Measurements from ENCODE around the gene ATP11B. TPM values are rescaled to one million over a fixed set of nuclear protein-coding genes. Genes with fewer than 3 reads are reported as not detected.

Gene ATP11B
- total RNA-seq, 3 donors from 2014 or later = 70.8 to 92.8 (median 77.3) TPM

- Histone ChIP-seq H3K27ac (no peak overlapping the region), H3K27me3 (no peaks in the 10 kb centered on the region), H3K36me3 (no peaks in the 10 kb centered on the region), H3K9me3 (no peaks in the 10 kb centered on the region), H3K4me3 (no peak overlapping the region), H3K4me1 (no peaks in the 10 kb centered on the region)
- intact Hi-C loops (cut with DNase I; ENCODE audit: low total_unique reads) = no loop called here
- TF ChIP-seq CTCF (IDR thresholded peaks at IDR 0.05) = no peak
- TF ChIP-seq POLR2A (IDR thresholded peaks at IDR 0.05) = no peak
- TF ChIP-seq POLR2AphosphoS5 (IDR thresholded peaks at IDR 0.05) = no peak
- DNase-seq (ENCODE audit: low spot score in 2 of 2) = no peak
Observed at GRCh38 chr3:182947888-182948287, 154.6 kb downstream of the ATP11B start.

- intact Hi-C loops (cut with DNase I; ENCODE audit: low total_unique reads) = no loop called here
- Histone ChIP-seq H3K4me3 (no peak overlapping the region), H3K36me3 (no peaks in the 10 kb centered on the region), H3K4me1 (no peaks in the 10 kb centered on the region), H3K27me3 (no peaks in the 10 kb centered on the region), H3K27ac (no peak overlapping the region), H3K9me3 (no peaks in the 10 kb centered on the region)
- TF ChIP-seq POLR2AphosphoS5 (IDR thresholded peaks at IDR 0.05) (no peak), CTCF (IDR thresholded peaks at IDR 0.05) (no peak), POLR2A (IDR thresholded peaks at IDR 0.05) (no peak)
- no peak for DNase-seq (ENCODE audit: low spot score in 2 of 2)
Observed at GRCh38 chr3:182948305-182948704, 155.0 kb downstream of the ATP11B start.

DNA sequence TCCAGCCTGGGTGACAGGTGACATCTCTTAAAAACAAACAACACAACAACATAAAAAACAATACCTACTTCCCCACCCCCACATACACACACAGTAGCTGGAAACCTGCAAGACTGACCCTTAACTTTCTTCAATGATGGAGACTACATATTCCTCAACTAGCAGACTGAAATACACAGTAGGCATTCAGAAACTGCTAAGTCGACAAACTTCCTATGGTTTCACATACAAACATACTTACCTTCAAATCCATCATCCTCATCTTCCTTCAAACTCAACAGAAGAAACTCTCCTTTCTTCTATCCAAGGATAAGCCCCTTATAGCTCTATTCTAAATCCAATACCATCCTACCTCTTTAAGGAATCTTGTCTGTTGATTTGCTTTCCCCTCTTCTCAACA is 156.4 kb downstream of the ATP11B start:
- DNase-seq (ENCODE audit: low spot score in 2 of 2) = no peak
- no peaks in the 10 kb centered on the region for H3K9me3 ChIP-seq
- TF ChIP-seq POLR2AphosphoS5 (IDR thresholded peaks at IDR 0.05) = no peak
- no peak for TF ChIP-seq CTCF (IDR thresholded peaks at IDR 0.05)
- TF ChIP-seq POLR2A (IDR thresholded peaks at IDR 0.05) = no peak
- H3K27ac ChIP-seq = no peak overlapping the region
- H3K27me3 ChIP-seq = no peaks in the 10 kb centered on the region
- no peak overlapping the region for H3K4me3 ChIP-seq
- intact Hi-C loops (cut with DNase I; ENCODE audit: low total_unique reads) = no loop called here
- H3K4me1 ChIP-seq = no peaks in the 10 kb centered on the region
- no peaks in the 10 kb centered on the region for H3K36me3 ChIP-seq

- no peak for DNase-seq (ENCODE audit: low spot score in 2 of 2)
- H3K27me3 ChIP-seq = no peaks in the 10 kb centered on the region
- H3K9me3 ChIP-seq = no peaks in the 10 kb centered on the region
- H3K4me3 ChIP-seq = no peak overlapping the region
- intact Hi-C loops (cut with DNase I; ENCODE audit: low total_unique reads) = no loop called here
- no peaks in the 10 kb centered on the region for H3K4me1 ChIP-seq
- H3K36me3 ChIP-seq = no peaks in the 10 kb centered on the region
- no peak overlapping the region for H3K27ac ChIP-seq
- TF ChIP-seq CTCF (IDR thresholded peaks at IDR 0.05) = no peak
- TF ChIP-seq POLR2A (IDR thresholded peaks at IDR 0.05) = no peak
- TF ChIP-seq POLR2AphosphoS5 (IDR thresholded peaks at IDR 0.05) = no peak
Observed at GRCh38 chr3:182954553-182955235, 161.4 kb downstream of the ATP11B start.

DNA sequence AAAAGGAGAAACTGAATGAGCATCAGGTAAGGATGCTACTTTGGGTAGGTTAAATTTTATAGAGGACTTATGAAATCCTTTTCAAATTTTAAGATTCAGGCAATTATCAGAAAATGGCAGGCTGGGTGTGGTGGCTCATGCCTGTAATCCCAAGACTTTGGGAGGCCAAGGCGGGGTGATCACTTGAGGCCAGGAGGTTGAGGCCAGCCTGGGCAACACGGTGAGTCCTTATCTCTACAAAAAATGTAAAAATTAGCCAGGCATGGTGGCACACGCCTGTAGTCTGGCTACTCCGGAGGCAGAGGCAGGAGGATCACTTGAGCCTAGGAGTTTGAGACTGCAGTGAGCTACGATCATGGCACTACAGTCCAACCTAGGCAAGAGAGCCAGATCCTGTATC is 163.9 kb downstream of the ATP11B start:
- Histone ChIP-seq H3K9me3 (no peaks in the 10 kb centered on the region), H3K4me1 (no peaks in the 10 kb centered on the region), H3K27ac (no peak overlapping the region), H3K4me3 (no peak overlapping the region), H3K27me3 (no peaks in the 10 kb centered on the region), H3K36me3 (no peaks in the 10 kb centered on the region)
- no peak for TF ChIP-seq POLR2AphosphoS5 (IDR thresholded peaks at IDR 0.05)
- TF ChIP-seq CTCF (IDR thresholded peaks at IDR 0.05) = no peak
- no peak for TF ChIP-seq POLR2A (IDR thresholded peaks at IDR 0.05)
- intact Hi-C loops (cut with DNase I; ENCODE audit: low total_unique reads) = no loop called here
- DNase-seq (ENCODE audit: low spot score in 2 of 2) = no peak

Measured in breast epithelium (tissue), 4 donors.